ENCODE data around the gene TLX2.

GRCh38 chr2:74502720-74503505 lies 11.3 kb upstream of the TLX2 start:
- peak; percentile 85 for TF ChIP-seq POLR2AphosphoS5 (IDR thresholded peaks at IDR 0.05; ENCODE audit: low read depth, low read length)
- TF ChIP-seq, protein P1, sequence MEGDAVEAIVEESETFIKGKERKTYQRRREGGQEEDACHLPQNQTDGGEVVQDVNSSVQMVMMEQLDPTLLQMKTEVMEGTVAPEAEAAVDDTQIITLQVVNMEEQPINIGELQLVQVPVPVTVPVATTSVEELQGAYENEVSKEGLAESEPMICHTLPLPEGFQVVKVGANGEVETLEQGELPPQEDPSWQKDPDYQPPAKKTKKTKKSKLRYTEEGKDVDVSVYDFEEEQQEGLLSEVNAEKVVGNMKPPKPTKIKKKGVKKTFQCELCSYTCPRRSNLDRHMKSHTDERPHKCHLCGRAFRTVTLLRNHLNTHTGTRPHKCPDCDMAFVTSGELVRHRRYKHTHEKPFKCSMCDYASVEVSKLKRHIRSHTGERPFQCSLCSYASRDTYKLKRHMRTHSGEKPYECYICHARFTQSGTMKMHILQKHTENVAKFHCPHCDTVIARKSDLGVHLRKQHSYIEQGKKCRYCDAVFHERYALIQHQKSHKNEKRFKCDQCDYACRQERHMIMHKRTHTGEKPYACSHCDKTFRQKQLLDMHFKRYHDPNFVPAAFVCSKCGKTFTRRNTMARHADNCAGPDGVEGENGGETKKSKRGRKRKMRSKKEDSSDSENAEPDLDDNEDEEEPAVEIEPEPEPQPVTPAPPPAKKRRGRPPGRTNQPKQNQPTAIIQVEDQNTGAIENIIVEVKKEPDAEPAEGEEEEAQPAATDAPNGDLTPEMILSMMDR (IDR thresholded peaks at IDR 0.05) = peak; percentile 85
- TF ChIP-seq SIN3A (IDR thresholded peaks at IDR 0.05; ENCODE audit: borderline replicate concordance, insufficient read depth, low read depth, low read length) = 0 out of 2 replicates have a peak, but pooled peaks have one; percentile 76

Measured in Panc1 (cell line).